ENCODE data around the gene NCKIPSD.

GRCh38 chr3:48630407-48630806 lies 55.3 kb downstream of the NCKIPSD start:
- TF ChIP-seq, protein P1, sequence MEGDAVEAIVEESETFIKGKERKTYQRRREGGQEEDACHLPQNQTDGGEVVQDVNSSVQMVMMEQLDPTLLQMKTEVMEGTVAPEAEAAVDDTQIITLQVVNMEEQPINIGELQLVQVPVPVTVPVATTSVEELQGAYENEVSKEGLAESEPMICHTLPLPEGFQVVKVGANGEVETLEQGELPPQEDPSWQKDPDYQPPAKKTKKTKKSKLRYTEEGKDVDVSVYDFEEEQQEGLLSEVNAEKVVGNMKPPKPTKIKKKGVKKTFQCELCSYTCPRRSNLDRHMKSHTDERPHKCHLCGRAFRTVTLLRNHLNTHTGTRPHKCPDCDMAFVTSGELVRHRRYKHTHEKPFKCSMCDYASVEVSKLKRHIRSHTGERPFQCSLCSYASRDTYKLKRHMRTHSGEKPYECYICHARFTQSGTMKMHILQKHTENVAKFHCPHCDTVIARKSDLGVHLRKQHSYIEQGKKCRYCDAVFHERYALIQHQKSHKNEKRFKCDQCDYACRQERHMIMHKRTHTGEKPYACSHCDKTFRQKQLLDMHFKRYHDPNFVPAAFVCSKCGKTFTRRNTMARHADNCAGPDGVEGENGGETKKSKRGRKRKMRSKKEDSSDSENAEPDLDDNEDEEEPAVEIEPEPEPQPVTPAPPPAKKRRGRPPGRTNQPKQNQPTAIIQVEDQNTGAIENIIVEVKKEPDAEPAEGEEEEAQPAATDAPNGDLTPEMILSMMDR (IDR thresholded peaks at IDR 0.05; ENCODE audit: borderline replicate concordance, extremely low read depth, low read length, poor library complexity, severe bottlenecking) = no peak
- no peak for TF ChIP-seq EZH2 (IDR thresholded peaks at IDR 0.05; ENCODE audit: borderline replicate concordance, low read depth, low read length, severe bottlenecking)
